Activated CD4-positive, alpha-beta T cell treated with anti-CD3 and anti-CD28 coated beads for 24 hours (primary cell): ENCODE results near the gene AMDHD2.
"Not testable (repeated sequence)": the region's sequence is repeated elsewhere in the genome, so short reads cannot be mapped to it uniquely, and the experiment has no call there.

Experiments
- DNase-seq, 2 donors: peaks; one replicate each; pipeline ENCODE4 v3.0.0-alpha.2; 2020; ENCODE audit warnings: low read depth in 2 of 2

AMDHD2 gene

GRCh38 chr16:2580143-2580542 is 60.0 kb downstream of the AMDHD2 start:
- DNase-seq = not testable (repeated sequence)

- DNase-seq = not testable (repeated sequence)
Observed at GRCh38 chr16:2580818-2581217, 60.6 kb downstream of the AMDHD2 start.
